ENCODE data around the gene PTPDC1.

DNA sequence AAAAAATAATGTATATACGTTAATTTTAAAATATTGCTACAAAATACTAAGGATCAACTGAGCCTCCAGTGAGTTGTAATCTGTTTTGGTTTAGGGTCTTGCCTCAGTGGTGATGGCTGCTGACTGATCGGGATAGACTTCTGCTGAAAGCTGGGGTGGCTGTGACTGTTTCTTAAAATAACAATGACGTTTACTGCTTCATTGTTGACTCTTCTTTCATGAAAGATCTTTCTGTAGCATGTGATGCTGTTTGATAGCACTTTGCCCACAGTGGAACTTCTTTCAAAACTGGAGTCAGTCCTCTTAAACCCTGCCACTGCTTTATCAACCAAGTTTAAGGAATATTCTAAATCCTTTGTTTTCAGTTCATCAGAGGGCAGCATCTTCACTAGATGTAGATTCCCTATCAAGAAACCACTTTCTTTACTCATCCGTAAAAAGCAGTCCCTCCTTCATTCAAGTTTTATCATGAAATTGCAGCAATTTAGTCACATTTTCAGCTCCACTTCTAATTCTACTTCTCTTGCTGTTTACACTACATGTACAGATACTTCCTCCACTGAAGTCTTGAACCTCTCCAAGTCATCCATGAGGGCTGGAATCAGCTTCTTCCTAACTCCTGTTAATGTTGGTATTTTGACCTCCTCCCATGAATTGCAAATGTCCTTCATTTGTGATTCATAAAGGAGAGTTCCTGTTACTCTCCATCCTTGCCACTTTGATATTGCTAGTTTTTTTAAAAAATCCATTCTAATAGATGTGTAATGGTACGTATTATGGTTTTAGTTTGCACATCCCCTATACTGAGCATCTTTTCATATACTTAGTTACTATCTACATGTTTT, 41.5 kb upstream of the PTPDC1 start:
- TF ChIP-seq, protein P1, sequence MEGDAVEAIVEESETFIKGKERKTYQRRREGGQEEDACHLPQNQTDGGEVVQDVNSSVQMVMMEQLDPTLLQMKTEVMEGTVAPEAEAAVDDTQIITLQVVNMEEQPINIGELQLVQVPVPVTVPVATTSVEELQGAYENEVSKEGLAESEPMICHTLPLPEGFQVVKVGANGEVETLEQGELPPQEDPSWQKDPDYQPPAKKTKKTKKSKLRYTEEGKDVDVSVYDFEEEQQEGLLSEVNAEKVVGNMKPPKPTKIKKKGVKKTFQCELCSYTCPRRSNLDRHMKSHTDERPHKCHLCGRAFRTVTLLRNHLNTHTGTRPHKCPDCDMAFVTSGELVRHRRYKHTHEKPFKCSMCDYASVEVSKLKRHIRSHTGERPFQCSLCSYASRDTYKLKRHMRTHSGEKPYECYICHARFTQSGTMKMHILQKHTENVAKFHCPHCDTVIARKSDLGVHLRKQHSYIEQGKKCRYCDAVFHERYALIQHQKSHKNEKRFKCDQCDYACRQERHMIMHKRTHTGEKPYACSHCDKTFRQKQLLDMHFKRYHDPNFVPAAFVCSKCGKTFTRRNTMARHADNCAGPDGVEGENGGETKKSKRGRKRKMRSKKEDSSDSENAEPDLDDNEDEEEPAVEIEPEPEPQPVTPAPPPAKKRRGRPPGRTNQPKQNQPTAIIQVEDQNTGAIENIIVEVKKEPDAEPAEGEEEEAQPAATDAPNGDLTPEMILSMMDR (IDR thresholded peaks at IDR 0.05) = no peak
- TF ChIP-seq POLR2A (IDR thresholded peaks at IDR 0.05) = no peak
- no peak for TF ChIP-seq POLR2AphosphoS5 (IDR thresholded peaks at IDR 0.05)
- no peak for TF ChIP-seq EP300 (IDR thresholded peaks at IDR 0.05)
